HG02763 (cell line): Measurements from ENCODE around the gene ITSN1.

Source experiments
- ATAC-seq: cut with Tn5 transposase; IDR thresholded peaks from one replicate; pipeline ENCODE4 v1.9.1; 2021; ENCODE audit warnings: mild to moderate bottlenecking, moderate library complexity; ENCODE audit not compliant: unreplicated experiment

ITSN1 gene

DNA sequence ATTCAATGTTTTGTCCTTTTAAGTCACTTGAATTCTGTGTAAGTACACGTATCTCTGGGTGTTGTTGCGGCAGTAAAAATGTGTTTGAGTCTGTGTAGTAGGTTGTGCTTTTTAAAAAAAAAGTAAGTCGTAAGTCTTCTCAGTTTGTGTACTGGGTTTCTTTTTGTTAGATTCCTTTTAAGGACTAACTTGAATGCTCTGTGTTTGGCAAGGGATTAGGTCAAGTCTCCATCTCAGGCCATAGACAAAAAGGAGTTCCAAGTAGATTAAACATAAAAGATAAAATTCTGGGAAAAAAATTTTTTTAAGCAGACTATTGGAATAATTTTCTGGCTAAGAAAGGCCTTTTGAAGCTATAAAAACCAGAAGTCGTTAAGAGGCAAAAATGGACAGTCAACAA lies 160.2 kb downstream of the ITSN1 start:
- ATAC-seq: no peak

DNA sequence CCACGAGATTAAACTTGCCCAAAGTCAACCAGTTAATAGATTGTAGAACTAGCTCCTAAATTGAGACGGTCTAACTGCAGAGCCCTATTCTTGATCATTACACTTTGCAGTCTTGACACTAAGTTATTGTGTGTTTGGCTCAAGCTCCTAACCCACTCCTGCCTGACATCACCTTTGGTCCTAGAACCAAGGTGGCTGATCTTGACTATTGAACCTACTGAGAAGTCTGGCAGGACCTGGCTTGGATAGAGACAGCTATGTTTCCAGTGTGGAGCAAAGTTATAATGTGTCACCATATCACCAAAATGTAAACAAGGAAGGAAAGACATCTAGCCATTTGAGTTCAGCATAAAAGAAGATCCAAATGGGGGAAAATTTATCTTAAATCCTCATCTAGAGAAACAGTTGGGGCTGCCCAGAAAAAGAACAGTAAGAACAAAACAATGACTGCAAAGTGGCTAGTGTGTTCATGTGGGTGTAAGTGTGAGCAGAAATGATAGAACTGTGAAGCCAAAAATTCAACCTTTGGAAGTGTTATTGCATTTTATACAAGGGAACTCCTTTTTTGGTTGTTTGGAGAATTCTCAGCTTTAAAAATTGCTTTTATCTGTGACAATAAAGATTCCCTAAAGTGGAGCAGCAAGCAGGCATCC lies 166.5 kb downstream of the ITSN1 start:
- ATAC-seq: no peak

DNA sequence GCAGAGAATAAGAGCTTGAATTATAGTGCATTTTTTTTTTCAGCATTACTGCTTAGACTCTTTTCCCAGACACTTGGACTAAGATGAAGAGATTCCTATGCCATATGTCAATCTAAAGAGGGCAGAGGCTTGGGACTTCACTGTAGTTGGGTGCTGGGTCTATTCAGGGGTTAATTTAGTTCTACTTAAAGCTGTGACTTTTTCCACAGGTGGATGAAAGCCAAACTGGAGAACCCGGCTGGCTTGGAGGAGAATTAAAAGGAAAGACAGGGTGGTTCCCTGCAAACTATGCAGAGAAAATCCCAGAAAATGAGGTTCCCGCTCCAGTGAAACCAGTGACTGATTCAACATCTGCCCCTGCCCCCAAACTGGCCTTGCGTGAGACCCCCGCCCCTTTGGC lies 168.5 kb downstream of the ITSN1 start:
- no peak for ATAC-seq

DNA sequence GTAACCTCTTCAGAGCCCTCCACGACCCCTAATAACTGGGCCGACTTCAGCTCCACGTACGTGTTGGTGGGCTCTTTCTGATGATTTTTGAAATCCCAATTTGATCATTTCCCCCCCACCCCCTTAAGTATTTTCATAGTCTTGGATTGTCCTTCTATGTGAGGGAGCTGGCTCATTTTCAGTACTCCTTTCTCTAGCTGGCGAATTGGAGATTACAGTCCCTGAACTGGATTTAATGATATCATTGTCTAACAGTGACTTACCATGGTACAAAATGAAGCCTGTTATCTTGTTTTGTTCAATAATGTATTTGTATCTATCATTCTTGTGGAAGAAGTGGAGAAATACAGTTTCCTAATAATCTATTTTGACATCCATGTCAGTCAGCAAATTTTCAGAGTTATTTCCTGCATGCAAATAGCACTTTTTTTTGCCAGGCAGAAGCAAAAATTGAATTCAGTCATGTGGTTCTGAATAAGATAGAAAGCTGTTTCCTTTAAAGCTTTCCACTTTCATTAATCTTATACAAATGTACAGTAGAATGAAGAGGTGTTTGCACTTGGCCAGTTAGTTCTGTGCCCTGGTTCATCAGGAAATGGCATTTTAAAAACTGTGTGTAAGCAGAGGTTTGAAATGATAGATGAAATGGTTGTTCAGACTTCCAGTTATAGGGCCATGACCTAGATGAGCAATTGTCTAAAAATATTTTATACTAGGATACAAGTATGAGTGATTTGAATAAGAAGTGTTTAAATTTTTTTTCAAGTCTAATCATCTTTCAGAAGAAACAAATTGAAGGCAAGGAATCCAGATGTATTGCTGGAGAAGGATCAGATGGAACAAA lies 169.1 kb downstream of the ITSN1 start:
- ATAC-seq: no peak

DNA sequence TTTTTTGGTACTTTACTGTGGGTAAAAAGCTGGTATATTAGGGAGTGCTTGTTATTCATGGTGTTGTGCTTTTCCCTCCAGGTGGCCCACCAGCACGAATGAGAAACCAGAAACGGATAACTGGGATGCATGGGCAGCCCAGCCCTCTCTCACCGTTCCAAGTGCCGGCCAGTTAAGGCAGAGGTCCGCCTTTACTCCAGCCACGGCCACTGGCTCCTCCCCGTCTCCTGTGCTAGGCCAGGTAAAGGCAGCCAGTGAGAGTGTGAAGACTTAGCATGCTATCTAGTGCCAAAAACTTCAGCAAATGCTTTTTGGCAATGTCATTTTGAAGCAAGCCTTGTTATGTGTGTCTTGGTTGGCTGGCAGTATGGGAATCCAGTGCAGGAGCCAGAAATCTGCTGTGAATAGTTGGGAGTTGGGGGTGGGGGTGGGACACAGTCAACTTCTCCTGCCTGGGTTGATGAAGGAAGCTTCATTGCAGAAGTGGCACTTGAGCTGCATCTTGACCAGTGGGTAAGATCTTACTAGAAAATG lies 171.6 kb downstream of the ITSN1 start:
- ATAC-seq: no peak

DNA sequence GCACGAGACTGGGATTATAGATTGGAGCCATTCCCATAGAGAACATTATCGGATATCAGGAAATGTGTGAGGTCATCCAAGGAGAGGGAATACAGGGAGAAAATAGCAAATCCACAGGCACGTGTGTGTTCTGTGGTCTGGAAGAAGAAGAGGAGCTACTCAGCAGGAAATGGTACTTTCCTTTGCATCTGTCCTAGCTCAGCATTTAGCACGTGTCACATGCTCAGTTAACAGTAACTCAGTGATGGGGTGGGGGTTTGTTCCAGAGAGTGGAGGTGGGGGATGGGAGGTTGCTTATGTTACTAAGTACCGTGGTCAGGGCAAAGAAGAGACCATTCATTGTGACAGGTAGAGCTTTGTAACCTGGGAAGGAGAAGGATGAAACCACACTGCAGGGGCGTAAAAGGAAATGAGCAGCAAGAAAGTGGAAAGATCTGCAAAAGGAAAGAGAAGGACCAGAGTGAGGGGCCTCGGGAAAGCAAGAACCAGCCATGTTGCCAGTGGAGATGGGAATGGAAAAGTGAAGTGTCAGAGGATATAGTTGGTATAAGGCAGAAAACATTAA lies 172.9 kb downstream of the ITSN1 start:
- no peak for ATAC-seq

DNA sequence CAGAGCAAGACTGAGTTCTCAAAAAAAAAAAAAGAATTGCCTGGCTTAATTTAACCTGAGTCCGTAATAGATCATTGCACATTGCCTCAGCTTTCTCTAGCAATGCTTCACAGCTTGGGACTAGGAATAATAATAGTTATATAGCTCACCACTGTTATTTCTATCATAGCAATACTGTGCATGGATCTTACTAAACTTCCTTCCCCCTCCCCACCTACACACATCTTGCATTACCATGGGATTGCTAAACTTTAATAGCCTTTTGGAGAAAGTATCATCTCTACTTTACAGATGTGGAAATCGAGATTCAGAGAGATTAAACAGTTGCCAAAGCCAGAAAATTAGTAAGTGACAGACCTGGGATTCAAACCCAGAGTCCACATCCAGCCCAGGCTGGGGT lies 173.9 kb downstream of the ITSN1 start:
- ATAC-seq: no peak

DNA sequence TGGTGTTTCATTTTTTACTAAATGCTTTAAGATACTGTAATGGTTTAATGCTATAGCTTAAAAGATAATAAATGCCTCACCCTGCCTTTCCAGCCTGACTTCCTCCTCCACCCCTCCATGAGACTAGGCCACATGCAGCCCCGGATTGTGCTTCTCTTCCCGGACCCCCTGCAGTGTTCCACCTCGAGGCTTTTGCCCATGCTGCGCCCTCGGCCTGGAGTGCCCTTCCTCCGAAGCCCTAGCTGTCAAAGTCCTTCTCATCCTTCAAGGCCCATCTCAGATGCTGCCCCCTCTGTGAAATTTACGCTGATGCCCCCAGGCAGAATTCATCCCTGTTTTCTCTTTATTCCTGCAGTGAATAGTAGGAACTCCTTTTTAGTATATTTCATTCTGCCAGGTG lies 174.8 kb downstream of the ITSN1 start:
- ATAC-seq: no peak

DNA sequence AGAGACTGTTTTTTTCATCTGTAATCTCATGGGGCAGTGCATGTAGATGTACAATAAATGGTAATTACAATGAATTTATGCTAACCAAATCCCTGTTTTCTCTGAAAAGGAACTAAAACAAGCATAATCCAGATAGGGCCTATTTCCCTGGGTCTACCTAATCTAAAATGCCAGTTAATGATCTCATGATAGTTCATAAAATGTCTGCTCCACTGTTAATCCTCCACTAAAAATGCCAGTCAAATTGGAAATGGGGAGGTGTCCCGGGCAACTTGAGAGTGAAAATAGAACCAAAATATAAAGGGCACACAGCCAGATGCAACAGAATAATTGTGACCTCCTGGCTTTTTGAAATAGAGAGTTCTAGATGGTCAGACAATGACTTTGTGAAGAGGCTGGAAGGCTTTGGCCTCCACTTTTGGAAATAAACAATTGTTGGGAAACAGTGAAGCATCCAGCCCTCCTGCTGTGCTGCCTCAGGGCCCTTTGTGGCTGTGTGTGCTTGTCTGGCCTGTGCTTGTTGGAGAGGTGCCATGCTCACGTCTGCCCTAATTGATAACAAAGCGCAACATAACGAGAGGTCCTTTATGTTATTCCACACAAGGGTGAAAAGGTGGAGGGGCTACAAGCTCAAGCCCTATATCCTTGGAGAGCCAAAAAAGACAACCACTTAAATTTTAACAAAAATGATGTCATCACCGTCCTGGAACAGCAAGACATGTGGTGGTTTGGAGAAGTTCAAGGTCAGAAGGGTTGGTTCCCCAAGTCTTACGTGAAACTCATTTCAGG lies 175.6 kb downstream of the ITSN1 start:
- ATAC-seq: no peak

DNA sequence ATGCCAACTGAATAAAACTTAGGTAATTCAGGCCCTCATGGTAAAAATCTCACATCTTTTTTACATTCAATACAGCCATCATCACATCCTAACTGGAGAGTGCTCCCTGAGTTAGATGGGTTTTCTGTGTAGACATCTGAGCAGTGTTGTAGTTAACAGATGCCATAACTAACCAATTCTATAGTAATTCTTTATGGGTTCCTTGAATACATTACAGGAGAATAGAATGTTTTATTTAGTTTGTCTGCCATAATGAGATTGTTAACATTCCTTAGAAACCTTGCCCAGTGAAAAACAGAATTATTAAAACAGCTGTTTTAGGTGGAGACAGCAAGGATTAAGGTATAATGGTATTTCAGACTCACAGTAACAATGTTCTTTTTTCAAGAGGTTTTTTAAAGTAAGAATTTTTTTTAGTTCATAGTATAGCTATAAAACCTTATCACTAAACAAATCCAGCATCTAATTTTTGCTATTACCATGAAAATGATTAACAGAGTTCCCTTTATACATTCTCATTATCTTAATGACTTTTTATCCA lies 178.0 kb downstream of the ITSN1 start:
- ATAC-seq: no peak

DNA sequence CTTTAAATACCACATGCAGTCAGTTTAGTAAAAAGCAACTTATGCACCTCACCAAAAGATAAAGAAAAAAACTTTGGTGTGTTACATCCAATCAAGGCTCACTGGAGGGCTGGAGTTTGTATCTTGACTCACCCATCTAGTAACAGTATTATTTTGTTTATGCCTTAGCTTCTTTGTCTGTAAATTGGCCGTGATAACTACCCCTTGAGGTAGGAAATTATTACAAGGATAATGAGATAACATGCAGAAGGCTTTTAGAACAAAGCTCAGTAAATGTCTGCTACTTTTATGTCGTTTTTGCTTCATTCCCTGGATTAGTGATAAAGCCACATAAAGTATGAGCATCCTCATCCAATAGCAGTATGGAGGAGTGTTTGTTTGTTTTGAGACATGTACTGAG lies 178.5 kb downstream of the ITSN1 start:
- no peak for ATAC-seq

DNA sequence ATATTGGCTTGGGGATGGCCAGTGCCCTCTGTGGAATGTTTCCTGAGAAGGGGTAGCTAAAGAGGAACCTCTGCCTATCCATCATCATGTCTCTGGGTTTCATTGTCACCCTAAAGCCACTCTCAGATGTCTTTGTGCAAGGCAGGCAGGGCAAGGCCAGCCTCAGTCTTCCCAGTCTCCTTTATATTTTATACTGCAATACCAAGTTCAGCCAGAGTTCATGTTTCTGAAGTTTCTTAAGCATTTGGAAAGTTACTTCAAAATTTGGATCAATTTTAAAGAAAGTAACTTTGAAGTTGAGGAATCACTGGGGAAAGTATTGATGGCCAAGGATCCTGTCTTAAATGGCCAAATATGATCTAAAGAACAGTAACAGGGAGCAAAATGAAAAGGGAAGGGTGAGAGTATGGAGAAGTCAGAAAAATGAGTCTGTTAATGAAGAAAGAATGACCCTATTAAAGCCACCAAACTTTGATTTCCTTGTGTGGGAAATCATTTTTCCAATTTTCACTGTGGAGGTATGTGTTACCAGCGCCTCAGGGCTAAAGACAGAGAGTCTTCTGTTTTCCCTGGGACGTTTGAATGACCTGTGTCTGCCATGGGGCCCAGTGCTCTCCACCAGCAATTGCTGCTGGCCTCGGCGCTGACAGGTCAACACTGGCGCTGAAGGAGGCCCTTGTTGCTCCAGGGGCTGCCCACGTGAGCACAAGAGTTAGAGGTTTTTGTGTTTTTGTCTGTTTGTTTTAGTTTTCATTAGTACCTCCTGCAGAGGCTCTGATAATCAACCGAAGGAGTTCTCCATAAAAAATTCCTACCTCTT lies 179.4 kb downstream of the ITSN1 start:
- no peak for ATAC-seq

DNA sequence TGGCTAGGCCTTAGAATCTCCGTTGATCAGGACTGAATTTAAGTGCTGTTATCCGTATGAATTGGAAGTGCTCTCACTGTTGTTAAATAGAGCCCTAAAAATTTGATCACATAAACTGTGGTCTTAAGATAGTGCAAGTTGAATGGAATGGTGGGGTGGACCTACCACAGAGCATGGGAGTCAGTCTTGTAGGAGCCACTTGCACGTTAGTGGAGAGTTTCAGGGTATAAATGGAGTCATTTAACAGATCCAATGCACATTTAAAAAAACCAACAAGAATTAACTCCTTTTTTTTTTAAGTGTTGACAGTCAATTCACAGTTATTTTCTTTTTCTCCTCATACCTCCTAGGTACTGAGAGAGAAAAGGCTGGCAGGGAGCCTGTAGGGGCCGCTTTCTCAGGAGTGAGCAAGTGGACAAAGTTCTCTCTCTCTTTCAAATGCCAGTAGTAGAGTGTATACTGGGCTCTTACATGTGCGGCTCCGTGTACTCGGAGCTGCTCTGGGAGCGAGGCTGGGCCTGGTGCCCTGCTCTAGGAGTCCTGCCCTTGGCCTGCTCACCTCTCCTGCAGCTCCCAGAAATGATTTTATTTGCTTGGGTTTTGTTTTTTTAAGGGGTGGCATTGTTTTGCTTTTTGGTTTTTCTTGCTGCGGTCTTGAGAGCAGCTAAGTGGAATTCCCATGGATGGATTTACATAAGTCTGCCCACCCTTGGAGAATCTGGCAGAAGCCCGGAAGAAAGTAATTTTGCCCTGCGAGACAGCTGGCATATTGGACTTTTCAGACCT lies 182.0 kb downstream of the ITSN1 start:
- ATAC-seq: no peak

DNA sequence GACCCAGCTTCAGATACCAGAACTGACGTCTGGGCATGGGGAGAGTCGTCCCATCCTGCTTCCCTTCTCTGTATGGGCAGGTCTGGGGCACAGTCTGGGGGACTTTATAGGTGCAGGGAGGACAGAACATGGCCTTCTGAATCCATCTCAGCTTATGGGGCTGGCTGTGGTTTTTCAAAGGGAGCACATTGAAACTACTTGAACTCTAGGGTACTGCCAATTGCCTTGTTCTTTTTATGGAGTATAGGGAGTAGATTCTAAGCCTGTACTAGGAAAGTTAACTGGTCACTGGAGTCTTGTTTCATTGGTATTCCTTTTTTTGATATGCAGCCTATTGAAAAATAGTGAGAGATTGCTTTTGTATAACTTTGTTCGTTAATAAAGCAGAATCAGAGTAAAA lies 183.1 kb downstream of the ITSN1 start:
- ATAC-seq: no peak

DNA sequence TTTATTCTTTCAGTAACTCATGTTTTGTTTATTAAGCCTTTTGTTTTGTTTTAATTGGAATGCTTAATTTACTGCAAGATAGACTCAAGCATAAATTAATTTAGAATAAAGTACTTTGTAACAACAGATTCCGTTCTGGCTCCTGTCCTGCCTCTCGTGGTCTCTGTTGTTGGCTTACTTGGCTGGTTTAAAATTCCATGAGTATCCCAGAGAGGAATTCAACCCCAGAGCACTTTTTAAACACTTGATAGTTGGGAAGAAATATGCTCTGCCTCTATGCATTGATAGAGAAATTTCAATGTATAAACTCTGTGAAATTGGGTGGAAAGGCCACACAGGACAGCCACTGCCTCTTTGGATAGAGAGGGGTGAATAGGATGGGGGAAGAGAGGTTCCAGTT lies 183.6 kb downstream of the ITSN1 start:
- ATAC-seq: no peak

DNA sequence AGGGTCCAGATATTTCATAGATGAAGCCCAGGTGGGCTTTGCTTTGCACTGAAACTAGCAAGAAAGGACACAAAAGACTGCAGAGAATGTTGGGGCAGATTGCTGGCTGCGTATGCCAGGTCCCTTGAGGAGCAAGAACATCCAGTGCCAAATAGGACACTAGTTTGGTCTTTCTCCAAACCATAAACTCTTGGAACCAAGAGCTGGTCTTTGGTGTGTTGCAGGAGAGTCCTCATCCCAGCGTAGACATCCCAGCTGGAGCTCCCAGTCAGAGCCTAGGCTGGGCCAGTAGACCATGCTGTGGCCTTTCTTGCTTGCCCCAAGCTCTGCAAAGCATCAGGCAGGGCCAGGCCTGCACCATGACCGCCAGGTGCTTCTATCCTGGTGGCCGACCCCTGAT lies 185.8 kb downstream of the ITSN1 start:
- no peak for ATAC-seq

DNA sequence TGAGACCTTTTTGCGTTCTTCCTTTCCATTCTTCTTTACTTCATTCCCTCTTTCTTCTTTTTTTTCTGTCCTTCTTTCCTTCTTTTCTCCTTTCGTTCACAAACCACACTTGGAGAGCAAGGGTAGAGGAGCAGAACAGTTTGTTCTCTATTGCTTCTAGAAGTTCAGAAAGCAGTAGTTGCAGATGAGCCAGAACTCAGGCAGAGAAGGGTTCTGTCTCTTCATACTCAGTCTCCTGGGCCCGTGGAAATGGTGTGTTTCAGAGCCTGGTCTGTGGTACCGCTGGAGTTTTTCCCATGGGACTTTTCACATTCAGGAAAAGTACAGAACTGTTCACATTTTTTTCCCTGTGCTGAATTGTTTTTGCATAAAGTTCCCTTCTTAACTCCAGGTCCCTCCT lies 186.3 kb downstream of the ITSN1 start:
- ATAC-seq: no peak

DNA sequence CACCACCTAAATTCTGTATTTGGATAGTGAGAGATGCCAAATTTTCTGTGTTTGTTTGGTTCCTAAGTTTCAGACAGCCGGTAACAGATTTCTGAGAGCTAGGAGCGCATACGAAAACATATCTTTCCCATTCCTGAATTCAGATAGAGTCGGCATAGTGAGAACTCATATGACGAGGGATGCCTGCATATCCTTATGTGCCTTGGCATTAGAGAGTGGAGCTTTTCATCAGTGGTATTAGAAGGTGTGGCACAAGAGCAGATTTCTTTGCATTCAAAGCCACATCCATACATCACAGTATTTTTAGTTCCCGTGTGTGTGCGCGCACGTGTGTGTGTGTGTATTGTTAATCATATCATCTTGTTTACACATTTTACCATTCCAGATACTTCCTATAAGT lies 187.5 kb downstream of the ITSN1 start:
- no peak for ATAC-seq

DNA sequence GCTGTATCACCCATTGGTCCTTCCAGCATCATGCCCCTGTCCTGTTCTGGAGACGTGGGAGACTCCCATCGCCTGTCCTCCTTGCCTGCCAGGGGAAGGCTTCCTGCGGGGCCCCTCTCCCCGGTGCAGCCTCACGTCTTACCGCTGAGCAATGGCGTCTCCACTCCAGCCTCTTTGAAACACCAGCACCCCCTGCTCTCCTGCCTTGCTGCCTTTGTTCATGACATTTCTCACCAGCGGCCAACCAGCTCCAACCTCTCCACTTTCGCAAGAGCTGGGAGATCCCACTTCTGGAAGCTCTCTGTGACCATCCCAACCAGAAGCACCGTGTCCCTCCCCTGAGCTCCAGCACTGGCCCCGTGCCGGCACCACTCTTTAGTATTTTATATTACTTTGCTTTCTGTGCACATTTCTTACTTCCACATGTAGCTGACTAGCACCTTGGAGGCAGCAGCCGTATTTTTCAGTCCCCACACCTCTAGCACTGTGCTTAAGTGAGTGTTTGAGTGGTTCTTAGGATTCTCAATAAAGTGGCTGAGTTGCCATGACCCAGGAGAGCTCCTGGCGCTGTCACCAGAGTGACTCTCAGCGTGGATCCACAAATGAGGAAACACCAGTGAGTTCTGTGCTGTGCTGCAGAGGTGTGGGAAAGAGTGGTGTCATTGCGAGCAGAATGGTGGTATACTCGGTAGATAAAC lies 189.8 kb downstream of the ITSN1 start:
- no peak for ATAC-seq
